ENCODE results near the gene SH3RF1. TPM values are rescaled to one million over a fixed set of nuclear protein-coding genes. Genes with fewer than 3 reads are reported as not detected.

Gene SH3RF1
- total RNA-seq, 4 donors from 2014 or later: 10.6 to 17.9 (median 13.3) TPM

DNA sequence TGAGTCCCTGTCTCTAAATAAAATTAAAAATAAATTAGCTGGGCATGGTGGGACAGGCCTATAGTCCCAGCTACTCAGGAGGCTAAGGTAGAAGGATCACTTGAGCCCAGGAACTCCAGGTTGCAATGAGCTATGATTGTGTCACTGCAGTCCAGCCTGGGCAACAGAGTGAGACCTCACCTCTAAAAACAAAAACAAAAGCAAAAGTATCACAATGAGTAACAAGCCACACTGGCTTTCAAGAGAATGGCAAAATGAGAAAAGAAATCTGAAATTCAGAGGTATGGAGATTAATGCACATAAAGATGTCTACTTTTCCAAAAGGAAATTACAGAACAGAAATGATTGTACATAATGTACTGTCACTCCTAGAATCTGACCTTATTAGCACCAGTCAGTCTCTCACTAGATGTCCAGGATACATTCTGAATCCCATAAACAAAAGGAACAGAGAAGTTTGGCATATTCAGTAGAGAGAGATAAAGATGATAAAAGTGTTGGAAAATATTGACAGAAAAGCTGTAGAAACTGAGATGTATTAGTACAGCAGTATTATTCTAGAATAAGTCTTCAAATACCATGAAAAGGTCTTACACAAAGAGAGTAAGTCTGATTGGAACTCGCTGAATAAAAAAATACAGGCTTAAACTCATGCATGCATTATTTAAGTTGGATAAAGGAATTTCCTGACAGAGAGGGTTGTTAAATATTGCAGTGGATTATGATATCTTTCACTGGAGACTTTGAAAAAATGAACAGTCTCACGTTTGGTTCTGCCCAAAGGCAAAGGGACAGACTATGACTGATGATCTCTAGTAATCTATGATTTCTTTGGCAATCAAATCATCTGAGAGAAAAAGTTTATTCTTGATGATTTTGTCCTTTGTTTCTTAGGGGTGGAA is 102.5 kb downstream of the SH3RF1 start:
- Histone ChIP-seq H3K36me3 (no peaks in the 10 kb centered on the region), H3K9me3 (no peaks in the 10 kb centered on the region), H3K27me3 (no peaks in the 10 kb centered on the region), H3K27ac (no peak overlapping the region), H3K4me3 (no peak overlapping the region), H3K4me1 (peaks cover 0 to 23% (median 3%) of the 10 kb centered on the region in 4 donors)
- no peak for DNase-seq (ENCODE audit: low spot score in 2 of 2)
- WGBS, 2 donors: 51 to 58% methylated on average over 2 of the region's 2 CpGs
- TF ChIP-seq, protein P1, sequence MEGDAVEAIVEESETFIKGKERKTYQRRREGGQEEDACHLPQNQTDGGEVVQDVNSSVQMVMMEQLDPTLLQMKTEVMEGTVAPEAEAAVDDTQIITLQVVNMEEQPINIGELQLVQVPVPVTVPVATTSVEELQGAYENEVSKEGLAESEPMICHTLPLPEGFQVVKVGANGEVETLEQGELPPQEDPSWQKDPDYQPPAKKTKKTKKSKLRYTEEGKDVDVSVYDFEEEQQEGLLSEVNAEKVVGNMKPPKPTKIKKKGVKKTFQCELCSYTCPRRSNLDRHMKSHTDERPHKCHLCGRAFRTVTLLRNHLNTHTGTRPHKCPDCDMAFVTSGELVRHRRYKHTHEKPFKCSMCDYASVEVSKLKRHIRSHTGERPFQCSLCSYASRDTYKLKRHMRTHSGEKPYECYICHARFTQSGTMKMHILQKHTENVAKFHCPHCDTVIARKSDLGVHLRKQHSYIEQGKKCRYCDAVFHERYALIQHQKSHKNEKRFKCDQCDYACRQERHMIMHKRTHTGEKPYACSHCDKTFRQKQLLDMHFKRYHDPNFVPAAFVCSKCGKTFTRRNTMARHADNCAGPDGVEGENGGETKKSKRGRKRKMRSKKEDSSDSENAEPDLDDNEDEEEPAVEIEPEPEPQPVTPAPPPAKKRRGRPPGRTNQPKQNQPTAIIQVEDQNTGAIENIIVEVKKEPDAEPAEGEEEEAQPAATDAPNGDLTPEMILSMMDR (IDR thresholded peaks at IDR 0.05): no peak
- no peak for TF ChIP-seq POLR2A (IDR thresholded peaks at IDR 0.05)

DNA sequence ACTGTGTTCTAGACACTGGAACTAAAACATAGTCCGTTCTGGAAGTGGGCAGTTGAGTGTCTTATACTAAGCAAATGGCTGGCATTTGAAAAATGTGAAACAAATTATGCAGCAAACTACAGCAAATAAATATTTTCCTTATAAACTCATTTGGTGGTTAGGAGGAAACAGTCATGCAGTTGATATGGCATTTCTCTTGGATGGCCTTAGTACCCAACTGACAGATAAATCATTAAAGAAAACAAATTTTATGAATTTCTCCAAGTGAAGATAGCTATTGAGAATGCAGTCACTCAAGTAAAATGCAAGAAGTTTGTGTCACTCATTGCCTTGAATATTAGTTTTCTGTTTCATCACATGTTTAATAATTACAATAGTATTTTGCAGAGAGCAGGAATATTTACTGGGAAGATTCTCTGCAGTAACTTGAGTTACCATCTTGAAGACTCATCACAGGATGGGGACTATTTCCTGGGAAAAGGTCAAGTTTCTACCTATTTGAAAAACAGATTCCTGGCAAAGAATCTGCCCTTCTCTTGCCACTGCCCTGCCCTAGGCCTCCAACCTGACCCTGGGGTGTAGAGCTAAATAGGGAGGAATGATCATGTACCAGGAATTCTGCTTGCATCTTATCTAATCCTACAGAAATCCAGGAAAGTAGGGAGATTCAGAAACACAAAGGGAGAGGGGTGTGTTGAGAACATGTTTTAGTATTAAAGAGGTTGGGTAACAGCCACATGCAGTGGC is 105.9 kb downstream of the SH3RF1 start:
- no peaks in the 10 kb centered on the region for H3K9me3 ChIP-seq

DNA sequence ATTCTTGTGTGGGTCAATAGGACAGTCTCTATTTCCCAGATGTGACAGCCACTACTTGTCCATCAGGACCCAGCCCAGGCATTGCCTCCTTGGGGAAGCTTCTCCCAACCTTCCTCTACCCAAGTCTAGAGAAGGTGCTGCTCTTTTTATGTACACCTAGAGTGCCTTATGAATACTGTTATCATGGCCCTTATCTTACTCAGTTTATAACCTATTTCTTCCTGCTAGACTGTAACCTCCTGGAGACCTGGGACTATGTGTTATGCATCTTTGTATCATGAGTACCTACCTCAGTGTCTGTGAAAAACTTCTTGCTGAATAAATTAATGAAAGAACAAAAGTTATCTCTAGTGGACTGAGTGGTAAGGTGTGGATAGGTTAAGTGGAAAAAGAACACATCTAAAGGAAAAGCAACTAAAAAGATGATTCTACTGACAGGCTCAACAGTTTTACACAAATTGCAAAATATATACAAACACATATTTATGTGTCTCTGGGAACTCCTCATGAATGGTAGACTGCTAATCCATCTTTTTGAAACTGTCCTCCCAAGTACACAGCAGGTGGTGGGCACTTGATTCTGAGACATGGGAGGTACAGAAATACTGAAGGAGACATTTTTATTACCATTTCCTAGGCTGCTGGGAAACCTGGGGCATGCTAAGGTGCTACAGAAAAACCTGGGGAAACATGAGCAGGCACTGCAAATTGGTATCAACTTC is 106.6 kb downstream of the SH3RF1 start:
- Histone ChIP-seq H3K4me1 (peaks cover 0 to 37% (median 8%) of the 10 kb centered on the region in 4 donors), H3K9me3 (no peaks in the 10 kb centered on the region), H3K4me3 (no peak overlapping the region), H3K27ac (no peak overlapping the region), H3K36me3 (no peaks in the 10 kb centered on the region), H3K27me3 (no peaks in the 10 kb centered on the region)
- TF ChIP-seq EP300 (IDR thresholded peaks at IDR 0.05) (no peak), POLR2A (IDR thresholded peaks at IDR 0.05) (no peak)
- TF ChIP-seq, protein P1 (IDR thresholded peaks at IDR 0.05): no peak
- DNase-seq (ENCODE audit: low spot score in 2 of 2): no peak

More for the DNA sequence above, 105.9 kb downstream of the SH3RF1 start:
- no peaks in the 10 kb centered on the region for H3K27me3 ChIP-seq
- H3K4me3 ChIP-seq: no peak overlapping the region
- TF ChIP-seq POLR2A (IDR thresholded peaks at IDR 0.05) (no peak), EP300 (IDR thresholded peaks at IDR 0.05) (no peak)
- TF ChIP-seq, protein P1 (IDR thresholded peaks at IDR 0.05): no peak
- no peaks in the 10 kb centered on the region for H3K36me3 ChIP-seq
- WGBS, 2 donors: 59 to 62% methylated on average over 1 of the region's 1 CpG
- peaks cover 0 to 31% (median 8%) of the 10 kb centered on the region in 4 donors for H3K4me1 ChIP-seq
- no peak overlapping the region for H3K27ac ChIP-seq
- no peak for DNase-seq (ENCODE audit: low spot score in 2 of 2)

DNA sequence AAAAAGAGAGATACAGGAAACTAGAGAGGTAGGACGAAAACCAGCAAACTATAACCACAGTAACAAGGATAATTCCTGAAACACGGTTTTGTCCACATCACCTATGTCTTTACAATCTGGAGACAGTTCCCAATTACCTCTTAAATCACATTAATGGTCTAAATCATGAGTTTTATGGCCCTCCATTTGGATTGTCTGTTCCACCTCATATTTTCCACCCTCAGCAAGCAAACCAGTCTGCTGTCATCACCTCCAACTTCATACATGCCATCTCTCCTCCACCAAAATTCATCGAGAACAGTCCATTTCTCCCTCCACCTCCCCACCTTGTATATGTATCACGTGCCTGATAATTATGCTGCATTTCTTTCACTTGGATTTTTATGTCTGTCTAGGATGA is 107.3 kb downstream of the SH3RF1 start:
- DNase-seq (ENCODE audit: low spot score in 2 of 2): no peak
- no peak overlapping the region for H3K4me3 ChIP-seq
- TF ChIP-seq POLR2A (IDR thresholded peaks at IDR 0.05): no peak
- TF ChIP-seq EP300 (IDR thresholded peaks at IDR 0.05): no peak
- TF ChIP-seq, protein P1 (IDR thresholded peaks at IDR 0.05): no peak
- no peaks in the 10 kb centered on the region for H3K27me3 ChIP-seq
- H3K9me3 ChIP-seq: no peaks in the 10 kb centered on the region
- WGBS, 2 donors: 97% methylated on average over 4 of the region's 4 CpGs
- no peak overlapping the region for H3K27ac ChIP-seq
- peaks cover 0 to 38% (median 8%) of the 10 kb centered on the region in 4 donors for H3K4me1 ChIP-seq
- no peaks in the 10 kb centered on the region for H3K36me3 ChIP-seq
